NOMO-1 (cell line): ENCODE data around the gene IL32.
A peak's percentile ranks its signal among the peaks of the same experiment; 100 is the strongest.
"Not testable (repeated sequence)": the region's sequence is repeated elsewhere in the genome, so short reads cannot be mapped to it uniquely, and the experiment has no call there.

ENCODE experiments used
- DNase-seq, 2 experiments: peaks; one replicate each; lab custom pipeline; 2025; ENCODE audit not compliant: unreplicated experiment in 2 of 2; lab: John Stamatoyannopoulos, UW

Gene IL32

GRCh38 chr16:3069146-3069545, 3.7 kb downstream of the IL32 start:
- not testable (repeated sequence) for DNase-seq

- DNase-seq, result no peak
Observed at GRCh38 chr16:3070608-3071111, 5.2 kb downstream of the IL32 start.

- DNase-seq, result no peak
Observed at GRCh38 chr16:3071655-3072054, 6.2 kb downstream of the IL32 start.

GRCh38 chr16:3072148-3072547, 6.7 kb downstream of the IL32 start:
- not testable (repeated sequence) for DNase-seq

- DNase-seq, result peak in 1 of 2 experiments; percentile 27
Observed at GRCh38 chr16:3072576-3073263, 7.3 kb downstream of the IL32 start.

GRCh38 chr16:3073448-3073847, 8.0 kb downstream of the IL32 start:
- no peak for DNase-seq

GRCh38 chr16:3074860-3075522, 9.6 kb downstream of the IL32 start:
- peak; percentile 47 to 68 for DNase-seq

- DNase-seq, result no peak
Observed at GRCh38 chr16:3075523-3075915, 10.1 kb downstream of the IL32 start.

GRCh38 chr16:3075946-3076345, 10.5 kb downstream of the IL32 start:
- DNase-seq, result not testable (repeated sequence)

- no peak for DNase-seq
Observed at GRCh38 chr16:3076577-3076976, 11.1 kb downstream of the IL32 start.

- DNase-seq, result no peak
Observed at GRCh38 chr16:3080024-3080423, 14.6 kb downstream of the IL32 start.

GRCh38 chr16:3081957-3082356, 16.5 kb downstream of the IL32 start:
- not testable (repeated sequence) for DNase-seq

GRCh38 chr16:3083408-3083807, 18.0 kb downstream of the IL32 start:
- DNase-seq, result not testable (repeated sequence)

GRCh38 chr16:3084491-3084890, 19.1 kb downstream of the IL32 start:
- no peak for DNase-seq

GRCh38 chr16:3084969-3085670, 19.7 kb downstream of the IL32 start:
- no peak for DNase-seq

- DNase-seq, result no peak
Observed at GRCh38 chr16:3085868-3086595, 20.6 kb downstream of the IL32 start.

GRCh38 chr16:3086596-3087242, 21.3 kb downstream of the IL32 start:
- peak; percentile 30 to 50 for DNase-seq

GRCh38 chr16:3087243-3088235, 22.1 kb downstream of the IL32 start:
- DNase-seq, result no peak

- no peak for DNase-seq
Observed at GRCh38 chr16:3088450-3088849, 23.0 kb downstream of the IL32 start.
